ENCODE measurements around the gene CALML4. TPM values are rescaled to one million over a fixed set of nuclear protein-coding genes. Genes with fewer than 3 reads are reported as not detected.

Gene CALML4
- total and polyA plus RNA-seq, 2 donors: 6.1 to 13.6 TPM

- Histone ChIP-seq H3K4me3 (ENCODE audit: low read depth, low read length) (no peak overlapping the region), H3K27ac (ENCODE audit: low read depth) (no peak overlapping the region), H3K36me3 (ENCODE audit: insufficient read depth) (no peaks in the 10 kb centered on the region), H3K4me1 (ENCODE audit: insufficient read depth) (no peaks in the 10 kb centered on the region)
- no peak for DNase-seq (ENCODE audit: extremely low spot score)
- WGBS: 56% methylated on average over 11 of the region's 11 CpGs
Measured at GRCh38 chr15:68199340-68199739, 5.8 kb downstream of the CALML4 start.

- no peaks in the 10 kb centered on the region for H3K4me1 ChIP-seq (ENCODE audit: insufficient read depth)
- H3K4me3 ChIP-seq (ENCODE audit: low read depth, low read length): no peak overlapping the region
- no peak for DNase-seq (ENCODE audit: extremely low spot score)
- no peaks in the 10 kb centered on the region for H3K36me3 ChIP-seq (ENCODE audit: insufficient read depth)
- H3K27ac ChIP-seq (ENCODE audit: low read depth): no peak overlapping the region
- 89% methylated on average over 11 of the region's 11 CpGs for WGBS
Measured at GRCh38 chr15:68197661-68198437, 7.3 kb downstream of the CALML4 start.

DNA sequence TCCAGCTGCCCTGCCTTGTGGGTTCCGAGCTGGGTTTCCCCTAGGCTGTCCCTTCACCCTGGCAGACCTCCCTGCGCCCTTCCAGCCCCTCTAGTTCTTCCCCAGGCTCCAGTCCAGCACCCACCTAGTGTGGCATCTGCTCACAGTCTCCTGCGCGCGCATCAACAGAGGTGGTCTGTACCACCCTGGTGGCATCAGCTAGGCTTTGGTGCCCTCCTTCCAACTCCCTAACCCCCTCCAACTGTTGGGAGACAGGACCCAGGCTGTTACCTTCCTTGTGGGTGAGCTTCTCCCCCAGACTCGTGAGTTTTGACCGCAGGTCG is 8.0 kb downstream of the CALML4 start:
- Histone ChIP-seq H3K4me3 (ENCODE audit: low read depth, low read length) (no peak overlapping the region), H3K4me1 (ENCODE audit: insufficient read depth) (no peaks in the 10 kb centered on the region), H3K36me3 (ENCODE audit: insufficient read depth) (no peaks in the 10 kb centered on the region), H3K27ac (ENCODE audit: low read depth) (no peak overlapping the region)
- 91% methylated on average over 8 of the region's 8 CpGs for WGBS
- DNase-seq (ENCODE audit: extremely low spot score): no peak

- DNase-seq (ENCODE audit: extremely low spot score): no peak
- H3K36me3 ChIP-seq (ENCODE audit: insufficient read depth): no peaks in the 10 kb centered on the region
- H3K27ac ChIP-seq (ENCODE audit: low read depth): no peak overlapping the region
- 72% methylated on average over 17 of the region's 17 CpGs for WGBS
- no peak overlapping the region for H3K4me3 ChIP-seq (ENCODE audit: low read depth, low read length)
- H3K4me1 ChIP-seq (ENCODE audit: insufficient read depth): no peaks in the 10 kb centered on the region
Measured at GRCh38 chr15:68196445-68197169, 8.5 kb downstream of the CALML4 start.

DNA sequence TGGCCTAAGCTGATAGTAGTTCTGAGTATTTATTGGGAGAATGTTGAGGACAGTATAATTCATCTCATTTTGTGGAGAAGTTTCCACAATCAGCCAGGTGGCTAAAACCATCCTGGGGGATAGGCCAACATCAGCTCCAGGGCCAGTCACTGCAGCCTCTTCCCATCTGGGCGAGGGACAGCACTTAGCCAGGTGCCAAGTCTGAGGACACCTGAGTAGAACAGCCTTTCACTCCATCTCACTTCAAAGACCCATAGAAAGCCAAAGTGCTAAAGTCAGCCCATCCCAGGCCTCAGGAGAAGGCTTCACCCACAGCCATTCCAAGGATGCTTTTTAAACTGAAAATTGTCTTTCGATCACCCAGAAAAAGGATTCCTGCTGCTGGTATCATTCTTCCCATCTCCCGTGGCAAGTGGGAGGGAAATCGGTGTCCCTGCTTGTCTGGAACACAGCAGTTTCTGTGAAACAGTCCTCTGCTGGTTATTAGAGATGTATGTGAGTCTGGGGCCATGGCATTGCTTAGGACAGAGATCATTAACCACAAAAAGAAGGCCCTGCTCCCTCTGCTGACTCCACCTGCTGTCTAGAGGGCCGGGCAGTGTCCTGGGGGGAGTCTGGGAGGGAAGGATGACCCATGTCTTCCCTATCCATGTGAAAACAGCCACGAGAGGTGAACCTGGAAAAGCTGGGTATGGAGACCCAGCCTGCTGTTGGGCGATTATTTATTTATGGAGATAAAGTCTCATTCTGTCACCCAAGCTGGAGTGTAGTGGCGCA is 9.6 kb downstream of the CALML4 start:
- H3K27ac ChIP-seq (ENCODE audit: low read depth): no peak overlapping the region
- no peaks in the 10 kb centered on the region for H3K4me1 ChIP-seq (ENCODE audit: insufficient read depth)
- WGBS: 89% methylated on average over 8 of the region's 8 CpGs
- no peak overlapping the region for H3K4me3 ChIP-seq (ENCODE audit: low read depth, low read length)
- no peak for DNase-seq (ENCODE audit: extremely low spot score)
- H3K36me3 ChIP-seq (ENCODE audit: insufficient read depth): no peaks in the 10 kb centered on the region

DNA sequence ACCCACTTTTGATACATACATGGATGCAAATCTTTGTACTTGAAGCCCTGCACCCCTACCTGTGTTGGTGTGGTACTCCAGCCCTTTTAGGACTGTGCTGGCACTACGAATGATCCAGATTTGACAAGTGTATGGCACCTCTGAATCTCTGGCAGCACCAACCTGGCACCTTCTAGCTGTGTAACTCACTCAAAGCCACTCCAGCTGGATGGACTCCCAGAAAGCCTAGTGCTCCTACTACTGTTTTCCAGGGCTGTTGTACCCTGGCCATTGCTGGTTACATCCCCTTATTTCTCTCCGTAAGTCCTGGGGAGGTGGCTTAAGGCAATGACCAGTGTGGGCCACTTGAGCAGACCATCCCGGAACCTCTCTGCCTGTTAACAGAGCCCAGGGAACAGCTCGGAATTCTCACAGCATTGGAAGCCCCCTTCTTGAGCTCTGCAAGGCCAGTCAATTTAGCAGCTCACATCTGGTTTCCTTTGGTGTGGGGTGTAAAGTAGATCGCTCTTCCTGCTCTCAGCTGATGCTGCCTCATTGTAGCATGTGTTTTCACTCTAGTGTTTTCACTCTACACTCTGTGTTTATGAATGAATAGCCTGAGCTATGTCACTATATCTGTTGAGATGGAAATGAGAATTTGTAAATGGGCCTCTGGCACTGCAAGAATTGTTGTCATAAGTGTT is 12.2 kb downstream of the CALML4 start:
- Histone ChIP-seq H3K4me1 (ENCODE audit: insufficient read depth) (no peaks in the 10 kb centered on the region), H3K36me3 (ENCODE audit: insufficient read depth) (no peaks in the 10 kb centered on the region), H3K27ac (ENCODE audit: low read depth) (no peak overlapping the region), H3K4me3 (ENCODE audit: low read depth, low read length) (no peak overlapping the region)
- no peak for DNase-seq (ENCODE audit: extremely low spot score)
- WGBS: 78% methylated on average over 5 of the region's 5 CpGs

DNA sequence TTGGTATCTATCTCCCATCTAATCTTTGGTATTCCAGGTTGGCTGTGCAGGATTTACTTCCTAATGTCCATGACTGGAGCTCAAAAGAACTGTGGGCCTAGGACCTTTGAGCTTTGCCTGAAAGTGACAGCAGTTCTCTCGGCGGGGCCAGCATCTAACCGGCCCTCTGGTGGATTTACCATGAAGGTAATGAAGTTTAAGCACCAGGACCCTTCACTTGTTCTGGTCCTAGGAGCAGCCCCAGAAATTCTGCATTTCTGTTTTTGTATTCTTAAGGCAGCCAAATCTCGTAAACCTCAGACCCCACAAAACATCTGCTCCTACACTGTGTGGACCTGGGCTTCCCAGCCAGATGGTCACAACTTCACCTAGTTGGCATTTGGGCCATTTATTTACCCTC is 13.0 kb downstream of the CALML4 start:
- Histone ChIP-seq H3K36me3 (ENCODE audit: insufficient read depth) (no peaks in the 10 kb centered on the region), H3K4me3 (ENCODE audit: low read depth, low read length) (no peak overlapping the region), H3K4me1 (ENCODE audit: insufficient read depth) (no peaks in the 10 kb centered on the region), H3K27ac (ENCODE audit: low read depth) (no peak overlapping the region)
- no peak for DNase-seq (ENCODE audit: extremely low spot score)
- 87% methylated on average over 4 of the region's 4 CpGs for WGBS

- Histone ChIP-seq H3K27ac (ENCODE audit: low read depth) (no peak overlapping the region), H3K36me3 (ENCODE audit: insufficient read depth) (no peaks in the 10 kb centered on the region), H3K4me3 (ENCODE audit: low read depth, low read length) (no peak overlapping the region), H3K4me1 (ENCODE audit: insufficient read depth) (no peaks in the 10 kb centered on the region)
- no peak for DNase-seq (ENCODE audit: extremely low spot score)
- WGBS: 45% methylated on average over 3 of the region's 3 CpGs
Measured at GRCh38 chr15:68191555-68191954, 13.6 kb downstream of the CALML4 start.

- no peaks in the 10 kb centered on the region for H3K36me3 ChIP-seq (ENCODE audit: insufficient read depth)
- DNase-seq (ENCODE audit: extremely low spot score): no peak
- no peak overlapping the region for H3K27ac ChIP-seq (ENCODE audit: low read depth)
- H3K4me3 ChIP-seq (ENCODE audit: low read depth, low read length): no peak overlapping the region
- no peaks in the 10 kb centered on the region for H3K4me1 ChIP-seq (ENCODE audit: insufficient read depth)
- 93% methylated on average over 4 of the region's 4 CpGs for WGBS
Measured at GRCh38 chr15:68190048-68190447, 15.1 kb downstream of the CALML4 start.

DNA sequence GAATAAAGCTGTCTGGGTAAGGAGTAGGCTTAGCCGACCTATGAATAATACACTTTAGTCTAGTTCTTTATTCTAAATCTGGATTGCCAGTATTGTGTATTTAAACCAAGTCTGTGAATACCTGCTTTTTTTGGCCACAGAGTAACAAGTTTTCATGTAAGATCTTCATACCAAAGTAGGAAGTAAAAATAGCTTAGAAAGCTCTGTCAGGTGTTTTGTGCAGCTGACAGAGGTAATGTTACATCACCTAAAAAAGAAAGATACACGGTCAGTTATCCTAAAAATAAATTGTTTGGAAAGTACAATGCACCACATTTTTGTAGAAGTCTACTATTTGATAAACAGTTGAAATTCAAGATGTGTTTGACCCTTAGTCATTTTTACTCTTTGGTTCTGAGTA is 16.5 kb downstream of the CALML4 start:
- H3K36me3 ChIP-seq (ENCODE audit: insufficient read depth): peaks cover 5% of the 10 kb centered on the region
- H3K4me1 ChIP-seq (ENCODE audit: insufficient read depth): no peaks in the 10 kb centered on the region
- no peak overlapping the region for H3K27ac ChIP-seq (ENCODE audit: low read depth)
- DNase-seq (ENCODE audit: extremely low spot score): no peak
- WGBS: 54% methylated on average over 2 of the region's 2 CpGs
- no peak overlapping the region for H3K4me3 ChIP-seq (ENCODE audit: low read depth, low read length)

GRCh38 chr15:68187559-68187958 is 17.6 kb downstream of the CALML4 start:
- peak; percentile 59 for DNase-seq (ENCODE audit: extremely low spot score)
- Histone ChIP-seq H3K4me1 (ENCODE audit: insufficient read depth) (no peaks in the 10 kb centered on the region), H3K36me3 (ENCODE audit: insufficient read depth) (peaks cover 5% of the 10 kb centered on the region), H3K4me3 (ENCODE audit: low read depth, low read length) (no peak overlapping the region), H3K27ac (ENCODE audit: low read depth) (no peak overlapping the region)
- WGBS: 31% methylated on average over 9 of the region's 9 CpGs

- Histone ChIP-seq H3K27ac (ENCODE audit: low read depth) (no peak overlapping the region), H3K36me3 (ENCODE audit: insufficient read depth) (peaks cover 5% of the 10 kb centered on the region), H3K4me1 (ENCODE audit: insufficient read depth) (no peaks in the 10 kb centered on the region), H3K4me3 (ENCODE audit: low read depth, low read length) (no peak overlapping the region)
- WGBS: 85% methylated on average over 5 of the region's 5 CpGs
- no peak for DNase-seq (ENCODE audit: extremely low spot score)
Measured at GRCh38 chr15:68186671-68187397, 18.3 kb downstream of the CALML4 start.

All from urinary bladder (tissue), 4 donors.